GM18526 (cell line): ENCODE measurements around the gene FOXD4L5.
"Not testable (repeated sequence)": the region's sequence is repeated elsewhere in the genome, so short reads cannot be mapped to it uniquely, and the experiment has no call there.

Experiments used
- POLR2A ChIP-seq: IDR thresholded peaks from 3 replicates; pipeline ENCODE4 v1.6.1; 2011; ENCODE audit not compliant: insufficient read length; ENCODE audit errors: extremely low read depth

FOXD4L5 gene

DNA sequence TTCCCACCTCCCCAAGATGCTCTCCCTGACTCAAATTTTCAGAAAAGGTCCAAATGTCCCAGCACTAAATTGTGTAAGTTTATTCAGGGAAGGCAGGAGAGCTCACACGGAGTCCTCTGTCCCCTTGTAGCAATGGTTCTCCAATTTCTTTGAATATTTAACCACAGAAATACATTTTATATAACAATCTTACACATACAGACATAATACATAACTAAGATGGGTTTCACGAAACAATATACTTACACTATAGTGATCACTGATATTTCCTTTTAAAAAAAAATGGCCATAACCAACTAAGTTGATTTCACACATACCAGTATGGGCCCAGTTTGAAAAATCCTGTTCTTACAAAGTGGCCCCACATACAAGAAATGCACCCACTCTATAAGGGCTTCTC is at the start of gene FOXD4L5:
Gene FOXD4L5 (minus strand): TSS at position 101 of the 400 bp plus-strand sequence. CDS start 832 bp downstream, outside the sequence.
- TF ChIP-seq POLR2A, result not testable (repeated sequence)
